Naive thymus-derived CD4-positive, alpha-beta T cell (primary cell): ENCODE measurements around the gene ERVFRD-1. TPM values are rescaled to one million over a fixed set of nuclear protein-coding genes. Genes with fewer than 3 reads are reported as not detected.

ENCODE experiments used
- ATAC-seq: fragments of 150-1000 bp; cut with Tn5 transposase; 2 replicates; pipeline ENCODE4 v1.10.0; 2021; ENCODE audit warnings: mild to moderate bottlenecking, moderate library complexity
- CTCF ChIA-PET: fragments of 350-600 bp; sonication (Branson Sonifier 250); formaldehyde crosslinking; loops from one replicate; lab custom pipeline; 2021; ENCODE audit warnings: antibody characterized with exemption; lab: Charles Lee
- POLR2A ChIA-PET: fragments of 350-600 bp; sonication (Branson Sonifier 250); formaldehyde crosslinking; loops from one replicate; lab custom pipeline; 2021; ENCODE audit warnings: antibody characterized with exemption, inconsistent platforms; lab: Charles Lee
- DNase-seq, 9 donors: peaks; one replicate each; pipeline versions ENCODE4 v3.0.0 to v3.0.0-alpha.2; 2020 to 2022; ENCODE audit warnings: mixed read lengths in 1 of 9
- H3K27ac ChIP-seq: one replicate; pipeline ENCODE4 v1.7.0; 2013; ENCODE audit warnings: mild to moderate bottlenecking, low read depth, low read length, moderate library complexity
- H3K27me3 ChIP-seq, 2 donors: one replicate each; pipeline ENCODE4 v1.7.0; 2013; ENCODE audit warnings: low read length in 2 of 2, mild to moderate bottlenecking in 2 of 2, moderate library complexity in 2 of 2; ENCODE audit not compliant: control insufficient read depth in 2 of 2, insufficient read depth in 2 of 2
- H3K36me3 ChIP-seq, 3 experiments: 1 replicate in 2 of 3; 2 replicates in 1 of 3; pipeline ENCODE4 v1.7.0; 2013; ENCODE audit warnings: low read length in 3 of 3, mild to moderate bottlenecking in 3 of 3, moderate library complexity in 1 of 3; ENCODE audit not compliant: insufficient read depth in 3 of 3, control insufficient read depth in 2 of 3
- H3K4me1 ChIP-seq, 2 donors: one replicate each; pipeline ENCODE4 v1.7.0; 2013; ENCODE audit warnings: low read length in 2 of 2, mild to moderate bottlenecking in 2 of 2, moderate library complexity in 1 of 2; ENCODE audit not compliant: control insufficient read depth in 2 of 2, insufficient read depth in 2 of 2
- H3K4me3 ChIP-seq: 2 replicates; pipeline ENCODE4 v1.7.0; 2013; ENCODE audit warnings: mild to moderate bottlenecking, low read length
- H3K9me3 ChIP-seq, 3 experiments: 1 replicate in 2 of 3; 2 replicates in 1 of 3; pipeline ENCODE4 v1.7.0; 2013; ENCODE audit warnings: low read length in 3 of 3; ENCODE audit not compliant: control insufficient read depth in 2 of 3
- H3K27ac Mint-ChIP-seq, 9 donors: one replicate each; pipeline ENCODE4 v1.8.0; 2020 to 2022; ENCODE audit warnings: mixed read lengths in 9 of 9, mild to moderate bottlenecking in 8 of 9, moderate library complexity in 5 of 9, inconsistent platforms in 2 of 9
- H3K27me3 Mint-ChIP-seq, 5 donors: one replicate each; pipeline ENCODE4 v1.8.0; 2021 to 2022; ENCODE audit warnings: mixed read lengths in 5 of 5, mild to moderate bottlenecking in 1 of 5
- H3K36me3 Mint-ChIP-seq, 5 donors: one replicate each; pipeline ENCODE4 v1.8.0; 2020 to 2022; ENCODE audit warnings: mixed read lengths in 5 of 5, mild to moderate bottlenecking in 3 of 5, inconsistent platforms in 1 of 5
- H3K4me1 Mint-ChIP-seq, 7 donors: one replicate each; pipeline ENCODE4 v1.8.0; 2020 to 2022; ENCODE audit warnings: mixed read lengths in 7 of 7, mild to moderate bottlenecking in 3 of 7, inconsistent platforms in 1 of 7
- H3K4me3 Mint-ChIP-seq, 10 donors: one replicate each; pipeline ENCODE4 v1.8.0; 2020 to 2022; ENCODE audit warnings: mild to moderate bottlenecking in 10 of 10, mixed read lengths in 10 of 10, moderate library complexity in 6 of 10, inconsistent platforms in 2 of 10
- H3K9me3 Mint-ChIP-seq, 11 donors: one replicate each; pipeline ENCODE4 v1.8.0; 2020 to 2022; ENCODE audit warnings: mixed read lengths in 11 of 11, mild to moderate bottlenecking in 4 of 11, inconsistent platforms in 1 of 11, moderate library complexity in 1 of 11
- intact Hi-C, 2 donors: fragments of 100-400 bp; cut with micrococcal nuclease; formaldehyde crosslinking; loops; one replicate each; pipeline ENCODE4 v1.15.1; 2023
- polyA plus RNA-seq, 2 donors: library from polyadenylated mRNA; unstranded; fragments of 300-500 nt; fragmentation: Illumina TruSeq; gene quantifications; one replicate each; pipeline ENCODE4 v1.2.3, GENCODE V29; 2021
- total RNA-seq, 6 experiments: library from RNA in 5 of 6; stranded (reverse) in 5 of 6; gene quantifications; 1 replicate in 5 of 6; 2 replicates in 1 of 6; pipeline ENCODE4 v1.2.3 and lab custom pipeline; 2021 to 2026

Gene ERVFRD-1
- total and polyA plus RNA-seq, 7 experiments from 2014 or later = 0.11 to 0.33 (median 0.33) TPM; not detected in 4

DNA sequence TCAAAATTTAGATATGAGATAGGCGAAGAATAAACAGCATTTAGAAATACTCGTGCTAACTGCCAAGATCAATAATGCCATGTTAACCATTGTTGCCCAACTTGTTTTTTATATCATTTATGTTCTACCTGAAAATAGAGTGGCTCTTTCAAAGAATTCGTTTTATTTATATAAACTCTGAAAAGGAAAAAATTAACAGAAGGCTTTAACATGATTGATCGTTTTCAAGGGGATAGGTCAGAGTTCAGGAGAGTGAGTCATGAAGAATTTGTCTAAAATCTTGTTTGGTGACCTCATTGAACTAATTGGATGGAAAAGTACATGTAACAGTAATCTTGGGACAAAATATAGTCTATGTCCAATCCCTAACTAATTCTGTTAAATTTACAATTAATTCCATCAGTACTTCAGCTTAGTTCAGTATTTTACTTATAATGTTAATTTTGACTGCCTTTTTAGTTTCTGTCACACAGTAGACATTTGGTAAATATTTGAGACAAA lies 56.3 kb downstream of the ERVFRD-1 start:
- POLR2A ChIA-PET = no interaction called here
- no peaks in the 10 kb centered on the region for H3K36me3 Mint-ChIP-seq

DNA sequence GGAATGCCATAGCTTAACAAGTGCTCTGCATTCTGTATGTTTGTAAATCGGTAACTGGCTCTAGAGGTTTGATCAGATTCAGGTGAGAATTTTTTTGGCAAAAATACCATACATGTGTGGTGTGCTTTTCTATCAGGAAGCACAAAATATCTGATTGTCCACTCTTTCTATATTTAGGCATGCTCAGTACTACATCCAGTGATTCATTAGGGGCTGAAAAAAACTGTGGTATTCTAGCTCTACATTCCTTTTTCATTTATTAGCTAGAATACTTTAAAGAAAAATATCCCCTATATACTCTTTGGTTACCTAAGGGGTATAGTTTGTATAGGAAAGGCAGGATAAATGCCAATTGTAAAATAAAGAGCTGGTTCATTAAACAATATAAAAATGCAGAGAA lies 56.8 kb downstream of the ERVFRD-1 start:
- POLR2A ChIA-PET = no interaction called here
- ATAC-seq = no peak
- Mint-ChIP-seq H3K27ac (no peak overlapping the region), H3K4me1 (no peaks in the 10 kb centered on the region), H3K9me3 (no peaks in the 10 kb centered on the region), H3K27me3 (peaks cover 8 to 27% (median 23%) of the 10 kb centered on the region in 5 donors), H3K36me3 (no peaks in the 10 kb centered on the region), H3K4me3 (no peak overlapping the region)
- intact Hi-C loops = no loop called here
- H3K27ac ChIP-seq = no peak overlapping the region
- no peak for DNase-seq
- no peaks in the 10 kb centered on the region for H3K9me3 ChIP-seq
- no peaks in the 10 kb centered on the region for H3K4me1 ChIP-seq
- CTCF ChIA-PET = no interaction called here
- no peak overlapping the region for H3K4me3 ChIP-seq
- H3K36me3 ChIP-seq = no peaks in the 10 kb centered on the region
- H3K27me3 ChIP-seq = no peaks in the 10 kb centered on the region

More for the DNA sequence above, 56.3 kb downstream of the ERVFRD-1 start:
- no peaks in the 10 kb centered on the region for H3K9me3 ChIP-seq
- ATAC-seq = no peak
- intact Hi-C loops = no loop called here
- H3K4me3 ChIP-seq = no peak overlapping the region
- Mint-ChIP-seq H3K4me1 (no peaks in the 10 kb centered on the region), H3K9me3 (no peaks in the 10 kb centered on the region), H3K4me3 (no peak overlapping the region), H3K27me3 (peaks cover 6 to 24% (median 18%) of the 10 kb centered on the region in 5 donors), H3K27ac (no peak overlapping the region)
- H3K27ac ChIP-seq = no peak overlapping the region
- H3K4me1 ChIP-seq = no peaks in the 10 kb centered on the region
- no peak for DNase-seq
- H3K36me3 ChIP-seq = no peaks in the 10 kb centered on the region
- H3K27me3 ChIP-seq = no peaks in the 10 kb centered on the region
- CTCF ChIA-PET = no interaction called here

- CTCF ChIA-PET = no interaction called here
- DNase-seq = no peak
- H3K27me3 ChIP-seq = no peaks in the 10 kb centered on the region
- H3K27ac Mint-ChIP-seq = no peak overlapping the region
- H3K4me3 Mint-ChIP-seq = no peak overlapping the region
- H3K4me1 ChIP-seq = no peaks in the 10 kb centered on the region
- no peaks in the 10 kb centered on the region for H3K36me3 Mint-ChIP-seq
- intact Hi-C loops = no loop called here
- ATAC-seq = no peak
- no peak overlapping the region for H3K4me3 ChIP-seq
- H3K36me3 ChIP-seq = no peaks in the 10 kb centered on the region
- POLR2A ChIA-PET = interaction anchor here (0.6 kb wide), 1 partner anchor 1109 kb away, joined by 5 read pairs; no protein-coding TSS in a partner anchor
- no peaks in the 10 kb centered on the region for H3K4me1 Mint-ChIP-seq
- no peaks in the 10 kb centered on the region for H3K9me3 ChIP-seq
- no peaks in the 10 kb centered on the region for H3K9me3 Mint-ChIP-seq
- H3K27ac ChIP-seq = no peak overlapping the region
- H3K27me3 Mint-ChIP-seq = peaks cover 20 to 37% (median 33%) of the 10 kb centered on the region in 5 donors
Measured at GRCh38 chr6:11053307-11053706, 58.2 kb downstream of the ERVFRD-1 start.

Other genes with a start within 250 kb of the ERVFRD-1 start
- gene GCM2, start 229.7 kb downstream of the ERVFRD-1 start, total RNA-seq = not detected
- gene GCM2, start 229.7 kb downstream of the ERVFRD-1 start, polyA plus RNA-seq = not detected
- under 1 TPM in 2 of 5 experiments, not detected in 3; 0.20 to 0.40 TPM for gene SYCP2L, start 224.7 kb downstream of the ERVFRD-1 start, total RNA-seq
- gene SYCP2L, start 224.7 kb downstream of the ERVFRD-1 start, polyA plus RNA-seq = not detected
- not detected for gene ELOVL2, start 67.4 kb downstream of the ERVFRD-1 start, total RNA-seq
- not detected for gene ELOVL2, start 67.4 kb downstream of the ERVFRD-1 start, polyA plus RNA-seq
- gene SMIM13, start 17.9 kb downstream of the ERVFRD-1 start, total RNA-seq = 1 to 10 TPM; 4.0 to 9.9 (median 4.4) TPM
- 1 to 10 TPM in 1 of 2 donors, under 1 TPM in 1; 0.64 to 1.9 TPM for gene SMIM13, start 17.9 kb downstream of the ERVFRD-1 start, polyA plus RNA-seq
- gene NEDD9, start 120.9 kb upstream of the ERVFRD-1 start, total RNA-seq = 10 to 100 TPM; 29.4 to 62.9 (median 40.2) TPM
- gene NEDD9, start 120.9 kb upstream of the ERVFRD-1 start, polyA plus RNA-seq = 10 to 100 TPM; 14.2 to 30.7 TPM